CD4-positive, alpha-beta T cell treated with Interleukin-4 for 1 hour (primary cell): Measurements from ENCODE around the gene UBL4A.

ENCODE experiments used
- DNase-seq, 2 donors: peaks; one replicate each; pipeline ENCODE4 v3.0.0-alpha.2; 2020 to 2022

The UBL4A gene

GRCh38 chrX:154481911-154482601, 4.4 kb downstream of the UBL4A start:
- DNase-seq = no peak

- DNase-seq = no peak
These were observed 5.2 kb downstream of the UBL4A start for GRCh38 chrX:154481195-154481594.

GRCh38 chrX:154478728-154479622, 7.4 kb downstream of the UBL4A start, which contains the start of gene LAGE3:
LAGE3 (minus strand) TSS chrX:154479281; CDS start chrX:154478915, 366 bp downstream.
- peak; percentile 92 to 94 for DNase-seq

- no peak for DNase-seq
These were observed 8.4 kb downstream of the UBL4A start for GRCh38 chrX:154477891-154478477.

- DNase-seq = no peak
These were observed 9.6 kb downstream of the UBL4A start for GRCh38 chrX:154476821-154477220.

- no peak for DNase-seq
These were observed 12.7 kb downstream of the UBL4A start for GRCh38 chrX:154473683-154474082.

GRCh38 chrX:154472685-154473632, 13.5 kb downstream of the UBL4A start:
- no peak for DNase-seq

GRCh38 chrX:154471839-154472684, 14.4 kb downstream of the UBL4A start:
- DNase-seq = no peak

- no peak for DNase-seq
These were observed 15.4 kb downstream of the UBL4A start for GRCh38 chrX:154470914-154471568.

GRCh38 chrX:154470434-154470833, 16.0 kb downstream of the UBL4A start:
- DNase-seq = no peak

- no peak for DNase-seq
These were observed 16.5 kb downstream of the UBL4A start for GRCh38 chrX:154469880-154470279.

GRCh38 chrX:154469114-154469513, 17.3 kb downstream of the UBL4A start:
- no peak for DNase-seq

- no peak for DNase-seq
These were observed 18.2 kb downstream of the UBL4A start for GRCh38 chrX:154468217-154468616.

- no peak for DNase-seq
These were observed 18.9 kb downstream of the UBL4A start for GRCh38 chrX:154467556-154467955.

GRCh38 chrX:154466907-154467306, 19.5 kb downstream of the UBL4A start:
- DNase-seq = no peak

GRCh38 chrX:154466036-154466435, 20.4 kb downstream of the UBL4A start:
- no peak for DNase-seq

- DNase-seq = no peak
These were observed 20.8 kb downstream of the UBL4A start for GRCh38 chrX:154465601-154466000.

GRCh38 chrX:154464806-154465365, 21.5 kb downstream of the UBL4A start:
- no peak for DNase-seq

GRCh38 chrX:154463611-154464220, 22.7 kb downstream of the UBL4A start:
- DNase-seq = no peak

- DNase-seq = no peak
These were observed 24.0 kb downstream of the UBL4A start for GRCh38 chrX:154462396-154462795.
